ENCODE measurements around the gene TTC27.

GRCh38 chr2:32856891-32857290 lies 229.0 kb downstream of the TTC27 start:
- TF ChIP-seq SIN3A (IDR thresholded peaks at IDR 0.05; ENCODE audit: borderline replicate concordance, low read depth, low read length) (no peak), ZSCAN5A (CRISPR knock-in tag; IDR thresholded peaks at IDR 0.05; ENCODE audit: borderline replicate concordance) (no peak), TAF1 (CRISPR knock-in tag; IDR thresholded peaks at IDR 0.05) (no peak), CTCF (CRISPR knock-in tag; IDR thresholded peaks at IDR 0.05) (no peak)

Data from HepG2 (cell line).